ENCODE results near the gene ADCY4. TPM values are rescaled to one million over a fixed set of nuclear protein-coding genes. Genes with fewer than 3 reads are reported as not detected.

The ADCY4 gene
- total RNA-seq, 1 donor from 2014 or later: 3.4 TPM

DNA sequence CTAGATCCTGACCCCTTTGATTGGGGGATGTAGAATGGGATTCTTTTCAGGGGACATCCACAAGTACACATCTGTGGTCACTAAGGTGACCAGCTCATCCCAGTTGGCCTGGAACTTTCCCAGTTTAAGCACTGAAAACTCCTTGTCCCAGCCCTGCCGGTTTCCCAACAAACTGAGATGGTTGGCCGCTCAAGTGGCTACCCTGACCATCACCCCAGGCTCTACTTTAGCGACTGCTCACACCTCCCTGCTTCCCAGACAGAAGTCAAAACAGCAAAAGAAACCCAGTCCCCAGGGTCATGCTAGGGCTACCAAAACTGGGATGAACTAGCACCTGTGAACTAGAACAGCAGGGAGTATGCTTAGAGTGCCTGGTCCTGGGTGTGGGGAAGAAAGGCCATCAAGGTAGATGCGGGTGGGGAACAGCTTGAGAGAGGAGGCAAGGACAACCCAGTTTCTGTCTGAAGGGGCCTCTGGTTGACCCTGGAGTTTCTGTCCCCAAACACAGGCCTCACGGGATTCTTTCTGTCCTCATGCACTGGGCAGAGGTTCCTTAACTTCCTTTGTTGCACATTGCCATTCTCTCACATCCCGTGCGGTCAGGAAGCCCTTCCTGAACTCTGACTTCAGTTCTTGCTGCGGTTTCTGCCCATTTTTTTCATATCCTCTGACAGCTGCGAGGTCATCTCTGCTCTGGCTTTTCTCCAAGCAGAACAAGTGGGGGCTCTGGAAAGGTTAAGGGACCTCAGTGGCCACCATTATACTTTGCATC lies 21.9 kb downstream of the ADCY4 start:
- H3K4me3 Mint-ChIP-seq: no peak overlapping the region
- H3K27me3 Mint-ChIP-seq (ENCODE audit: low read depth): peaks cover 8% of the 10 kb centered on the region
- TF ChIP-seq, protein P1, sequence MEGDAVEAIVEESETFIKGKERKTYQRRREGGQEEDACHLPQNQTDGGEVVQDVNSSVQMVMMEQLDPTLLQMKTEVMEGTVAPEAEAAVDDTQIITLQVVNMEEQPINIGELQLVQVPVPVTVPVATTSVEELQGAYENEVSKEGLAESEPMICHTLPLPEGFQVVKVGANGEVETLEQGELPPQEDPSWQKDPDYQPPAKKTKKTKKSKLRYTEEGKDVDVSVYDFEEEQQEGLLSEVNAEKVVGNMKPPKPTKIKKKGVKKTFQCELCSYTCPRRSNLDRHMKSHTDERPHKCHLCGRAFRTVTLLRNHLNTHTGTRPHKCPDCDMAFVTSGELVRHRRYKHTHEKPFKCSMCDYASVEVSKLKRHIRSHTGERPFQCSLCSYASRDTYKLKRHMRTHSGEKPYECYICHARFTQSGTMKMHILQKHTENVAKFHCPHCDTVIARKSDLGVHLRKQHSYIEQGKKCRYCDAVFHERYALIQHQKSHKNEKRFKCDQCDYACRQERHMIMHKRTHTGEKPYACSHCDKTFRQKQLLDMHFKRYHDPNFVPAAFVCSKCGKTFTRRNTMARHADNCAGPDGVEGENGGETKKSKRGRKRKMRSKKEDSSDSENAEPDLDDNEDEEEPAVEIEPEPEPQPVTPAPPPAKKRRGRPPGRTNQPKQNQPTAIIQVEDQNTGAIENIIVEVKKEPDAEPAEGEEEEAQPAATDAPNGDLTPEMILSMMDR (IDR thresholded peaks at IDR 0.05; ENCODE audit: unreplicated experiment): no peak
- H3K9me3 Mint-ChIP-seq: no peaks in the 10 kb centered on the region
- DNase-seq (ENCODE audit: low spot score in 2 of 2, unreplicated experiment in 2 of 2): no peak
- H3K27ac Mint-ChIP-seq: no peak overlapping the region
- H3K36me3 Mint-ChIP-seq: peaks cover 2% of the 10 kb centered on the region
- H3K4me1 Mint-ChIP-seq: peaks cover 2% of the 10 kb centered on the region

DNA sequence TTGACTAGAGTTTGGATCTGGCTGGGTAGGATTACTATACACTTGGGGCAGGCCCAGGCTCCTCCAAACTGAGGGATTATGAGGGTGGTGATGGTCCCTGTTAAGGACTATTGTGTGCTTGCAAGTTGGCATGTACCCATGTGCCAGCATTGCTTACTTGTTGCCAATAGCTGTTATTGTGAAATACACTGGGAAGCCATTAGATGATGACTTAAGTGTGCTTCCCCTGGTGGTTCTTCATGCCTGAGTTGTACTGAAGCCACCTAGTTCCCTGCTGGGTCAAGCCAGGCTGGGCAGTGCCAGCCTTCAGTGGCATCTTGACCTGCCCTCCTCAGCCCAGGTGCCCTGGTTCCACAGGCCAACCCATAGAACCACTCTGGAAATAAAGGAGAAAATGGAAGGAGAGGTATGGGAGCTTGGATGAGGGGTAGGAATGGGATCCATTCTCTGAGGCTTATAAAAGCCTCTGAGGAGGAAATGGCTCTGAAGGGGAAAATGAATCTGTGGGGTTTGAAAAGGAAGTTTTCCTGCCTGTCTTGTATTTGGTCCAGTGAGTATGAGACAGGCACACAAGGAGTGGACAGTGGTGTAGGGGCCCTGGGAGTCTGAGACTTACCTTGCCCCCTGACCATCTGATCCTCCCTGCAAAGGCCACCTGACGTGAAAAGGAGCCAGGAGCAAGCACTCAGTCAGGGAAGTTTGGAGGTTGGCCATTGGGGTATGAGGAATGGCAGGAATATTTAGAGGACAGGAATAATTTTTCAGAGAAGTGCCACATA lies 22.8 kb downstream of the ADCY4 start:
- no peak overlapping the region for H3K27ac Mint-ChIP-seq
- TF ChIP-seq, protein P1 (IDR thresholded peaks at IDR 0.05; ENCODE audit: unreplicated experiment): no peak
- peaks cover 2% of the 10 kb centered on the region for H3K36me3 Mint-ChIP-seq
- H3K4me3 Mint-ChIP-seq: no peak overlapping the region
- peaks cover 2% of the 10 kb centered on the region for H3K4me1 Mint-ChIP-seq
- H3K27me3 Mint-ChIP-seq (ENCODE audit: low read depth): no peaks in the 10 kb centered on the region
- DNase-seq (ENCODE audit: low spot score in 2 of 2, unreplicated experiment in 2 of 2): no peak
- H3K9me3 Mint-ChIP-seq: no peaks in the 10 kb centered on the region

DNA sequence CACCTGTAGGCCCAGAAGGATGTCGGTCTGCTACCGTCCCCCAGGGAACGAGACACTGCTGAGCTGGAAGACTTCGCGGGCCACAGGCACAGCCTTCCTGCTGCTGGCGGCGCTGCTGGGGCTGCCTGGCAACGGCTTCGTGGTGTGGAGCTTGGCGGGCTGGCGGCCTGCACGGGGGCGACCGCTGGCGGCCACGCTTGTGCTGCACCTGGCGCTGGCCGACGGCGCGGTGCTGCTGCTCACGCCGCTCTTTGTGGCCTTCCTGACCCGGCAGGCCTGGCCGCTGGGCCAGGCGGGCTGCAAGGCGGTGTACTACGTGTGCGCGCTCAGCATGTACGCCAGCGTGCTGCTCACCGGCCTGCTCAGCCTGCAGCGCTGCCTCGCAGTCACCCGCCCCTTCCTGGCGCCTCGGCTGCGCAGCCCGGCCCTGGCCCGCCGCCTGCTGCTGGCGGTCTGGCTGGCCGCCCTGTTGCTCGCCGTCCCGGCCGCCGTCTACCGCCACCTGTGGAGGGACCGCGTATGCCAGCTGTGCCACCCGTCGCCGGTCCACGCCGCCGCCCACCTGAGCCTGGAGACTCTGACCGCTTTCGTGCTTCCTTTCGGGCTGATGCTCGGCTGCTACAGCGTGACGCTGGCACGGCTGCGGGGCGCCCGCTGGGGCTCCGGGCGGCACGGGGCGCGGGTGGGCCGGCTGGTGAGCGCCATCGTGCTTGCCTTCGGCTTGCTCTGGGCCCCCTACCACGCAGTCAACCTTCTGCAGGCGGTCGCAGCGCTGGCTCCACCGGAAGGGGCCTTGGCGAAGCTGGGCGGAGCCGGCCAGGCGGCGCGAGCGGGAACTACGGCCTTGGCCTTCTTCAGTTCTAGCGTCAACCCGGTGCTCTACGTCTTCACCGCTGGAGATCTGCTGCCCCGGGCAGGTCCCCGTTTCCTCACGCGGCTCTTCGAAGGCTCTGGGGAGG lies 23.9 kb downstream of the ADCY4 start, which contains the start of gene LTB4R:
LTB4R (plus strand) TSS at position 857 of the 959 bp plus-strand sequence. CDS start 4,150 bp downstream, outside the sequence.
- TF ChIP-seq, protein P1 (IDR thresholded peaks at IDR 0.05; ENCODE audit: unreplicated experiment): no peak
- Mint-ChIP-seq H3K4me3 (no peak within 1 kb of the TSS), H3K36me3 (peaks cover 5% of the 10 kb centered on the region), H3K9me3 (no peaks in the 10 kb centered on the region), H3K27me3 (ENCODE audit: low read depth) (no peaks in the 10 kb centered on the region), H3K27ac (no peak within 1 kb of the TSS), H3K4me1 (peaks cover 2% of the 10 kb centered on the region)
- DNase-seq (ENCODE audit: low spot score in 2 of 2, unreplicated experiment in 2 of 2): no peak

DNA sequence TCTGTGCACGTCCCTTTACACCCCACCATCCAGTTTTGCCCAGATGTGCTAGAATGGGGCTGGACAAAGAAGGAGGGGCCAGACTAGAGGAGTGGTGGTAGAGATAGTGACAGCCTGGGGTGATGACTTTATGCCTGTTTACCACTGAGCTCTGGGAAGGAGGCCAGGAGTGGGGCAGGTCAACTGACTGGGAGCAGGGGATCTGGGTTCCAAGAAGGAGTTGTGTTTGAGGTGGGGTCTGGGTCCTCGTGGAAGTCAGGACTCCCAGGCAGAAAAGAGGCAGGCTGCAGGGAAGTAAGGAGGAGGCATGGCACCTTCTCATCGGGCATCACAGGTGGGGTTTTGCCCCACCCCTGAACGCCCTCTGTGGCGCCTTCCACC lies 24.6 kb downstream of the ADCY4 start:
- DNase-seq (ENCODE audit: low spot score in 2 of 2, unreplicated experiment in 2 of 2): no peak
- H3K27ac Mint-ChIP-seq: no peak overlapping the region
- no peak overlapping the region for H3K4me3 Mint-ChIP-seq
- H3K36me3 Mint-ChIP-seq: peaks cover 11% of the 10 kb centered on the region
- peaks cover 2% of the 10 kb centered on the region for H3K4me1 Mint-ChIP-seq
- no peaks in the 10 kb centered on the region for H3K9me3 Mint-ChIP-seq
- H3K27me3 Mint-ChIP-seq (ENCODE audit: low read depth): no peaks in the 10 kb centered on the region
- TF ChIP-seq, protein P1 (IDR thresholded peaks at IDR 0.05; ENCODE audit: unreplicated experiment): no peak

DNA sequence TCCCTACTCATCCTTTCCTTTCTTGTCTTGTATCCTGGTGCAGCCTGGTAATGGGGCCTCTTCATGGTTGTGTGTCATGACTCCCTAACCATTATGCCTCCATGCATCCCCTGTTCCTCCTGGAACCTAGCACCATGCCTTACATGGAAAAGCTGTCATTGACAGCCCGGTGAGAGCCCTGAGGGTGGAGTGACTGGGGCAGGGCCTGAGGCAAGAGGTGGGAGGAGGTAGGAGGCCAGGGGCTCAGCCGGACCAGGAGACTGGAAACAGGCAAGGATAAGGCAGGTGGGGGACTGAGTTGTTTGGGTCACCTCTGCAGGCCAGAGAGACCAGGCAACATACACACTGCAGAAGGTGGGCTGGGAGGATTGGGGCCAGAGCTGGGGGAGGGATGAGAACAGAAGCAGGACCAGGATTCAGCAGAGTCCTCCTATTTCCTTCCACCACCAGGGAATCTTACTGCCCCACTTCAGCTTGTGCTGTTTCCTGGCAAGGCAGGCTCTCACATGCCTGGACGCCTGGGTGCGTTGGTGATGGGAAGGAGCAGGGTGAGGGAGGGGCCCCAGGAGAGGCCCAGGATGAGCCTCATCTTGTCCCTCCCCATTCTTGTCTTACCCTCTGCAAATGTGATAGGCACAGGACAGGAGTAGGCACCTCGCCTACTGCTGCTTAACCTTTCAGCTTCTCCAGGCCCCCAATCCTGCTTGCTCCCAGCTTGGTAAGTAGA lies 25.2 kb downstream of the ADCY4 start, which contains the start of gene LTB4R2:
LTB4R2 (plus strand) TSS at position 603 of the 727 bp plus-strand sequence. CDS start 525 bp downstream, outside the sequence.
- Mint-ChIP-seq H3K36me3 (peaks cover 17% of the 10 kb centered on the region), H3K9me3 (no peaks in the 10 kb centered on the region), H3K27me3 (ENCODE audit: low read depth) (no peaks in the 10 kb centered on the region), H3K4me1 (peaks cover 2% of the 10 kb centered on the region), H3K4me3 (no peak within 1 kb of the TSS), H3K27ac (no peak within 1 kb of the TSS)
- TF ChIP-seq, protein P1 (IDR thresholded peaks at IDR 0.05; ENCODE audit: unreplicated experiment): no peak
- no peak for DNase-seq (ENCODE audit: low spot score in 2 of 2, unreplicated experiment in 2 of 2)
